H1 (cell line): Measurements from ENCODE around the gene SLX4IP.

Experiments used
- FOSL1 ChIP-seq: IDR thresholded peaks from 2 replicates; pipeline ENCODE4 v1.6.1; 2011; ENCODE audit warnings: mild to moderate bottlenecking, low read depth, low read length, moderate library complexity; ENCODE audit not compliant: insufficient read depth
- MAX ChIP-seq: IDR thresholded peaks from 2 replicates; pipeline ENCODE4 v1.6.1; 2012; ENCODE audit warnings: inconsistent platforms
- POLR2AphosphoS5 ChIP-seq: IDR thresholded peaks from 2 replicates; pipeline ENCODE4 v1.6.1; 2011; ENCODE audit warnings: low read depth, low read length
- SP1 ChIP-seq: IDR thresholded peaks from 2 replicates; pipeline ENCODE4 v1.6.1; 2011; ENCODE audit warnings: low read depth, low read length
- YY1 ChIP-seq: IDR thresholded peaks from 2 replicates; pipeline ENCODE4 v1.6.1; 2011; ENCODE audit warnings: low read depth, mild to moderate bottlenecking, low read length
- TF ChIP-seq, protein P1 (sequence below), 3 experiments: IDR thresholded peaks; 1 replicate in 2 of 3; 2 replicates in 1 of 3; pipeline versions ENCODE4 v1.5.1 to v1.6.1; 2011; ENCODE audit warnings: low read length in 3 of 3, mild to moderate bottlenecking in 3 of 3, inconsistent platforms in 2 of 3, low read depth in 1 of 3, moderate library complexity in 1 of 3; ENCODE audit not compliant: insufficient read depth in 1 of 3; ENCODE audit errors: control extremely low read depth in 1 of 3

GRCh38 chr20:10470276-10470675 is 35.2 kb downstream of the SLX4IP start:
- TF ChIP-seq YY1 = no peak
- TF ChIP-seq SP1 = no peak
- TF ChIP-seq, protein P1, sequence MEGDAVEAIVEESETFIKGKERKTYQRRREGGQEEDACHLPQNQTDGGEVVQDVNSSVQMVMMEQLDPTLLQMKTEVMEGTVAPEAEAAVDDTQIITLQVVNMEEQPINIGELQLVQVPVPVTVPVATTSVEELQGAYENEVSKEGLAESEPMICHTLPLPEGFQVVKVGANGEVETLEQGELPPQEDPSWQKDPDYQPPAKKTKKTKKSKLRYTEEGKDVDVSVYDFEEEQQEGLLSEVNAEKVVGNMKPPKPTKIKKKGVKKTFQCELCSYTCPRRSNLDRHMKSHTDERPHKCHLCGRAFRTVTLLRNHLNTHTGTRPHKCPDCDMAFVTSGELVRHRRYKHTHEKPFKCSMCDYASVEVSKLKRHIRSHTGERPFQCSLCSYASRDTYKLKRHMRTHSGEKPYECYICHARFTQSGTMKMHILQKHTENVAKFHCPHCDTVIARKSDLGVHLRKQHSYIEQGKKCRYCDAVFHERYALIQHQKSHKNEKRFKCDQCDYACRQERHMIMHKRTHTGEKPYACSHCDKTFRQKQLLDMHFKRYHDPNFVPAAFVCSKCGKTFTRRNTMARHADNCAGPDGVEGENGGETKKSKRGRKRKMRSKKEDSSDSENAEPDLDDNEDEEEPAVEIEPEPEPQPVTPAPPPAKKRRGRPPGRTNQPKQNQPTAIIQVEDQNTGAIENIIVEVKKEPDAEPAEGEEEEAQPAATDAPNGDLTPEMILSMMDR (IDR thresholded peaks at IDR 0.05; ENCODE audit: control extremely low read depth in 1 of 3, insufficient read depth in 1 of 3, low read depth in 1 of 3, low read length in 3 of 3) = no peak
- no peak for TF ChIP-seq FOSL1
- TF ChIP-seq POLR2AphosphoS5 = no peak
- no peak for TF ChIP-seq MAX
